Activated naive CD4-positive, alpha-beta T cell treated with anti-CD3 and anti-CD28 coated beads for 36 hours (primary cell): ENCODE measurements around the gene FBXL15. TPM values are rescaled to one million over a fixed set of nuclear protein-coding genes. Genes with fewer than 3 reads are reported as not detected.

Experiments
- CTCF ChIA-PET: fragments of 350-600 bp; sonication (Branson Sonifier 250); formaldehyde crosslinking; loops from one replicate; lab custom pipeline; 2021; ENCODE audit warnings: antibody characterized with exemption; lab: Charles Lee
- DNase-seq: peaks from one replicate; pipeline ENCODE4 v3.0.0-alpha.2; 2020
- H3K27ac Mint-ChIP-seq: one replicate; pipeline ENCODE4 v1.8.0; 2021; ENCODE audit warnings: mild to moderate bottlenecking, mixed read lengths
- H3K27me3 Mint-ChIP-seq: one replicate; pipeline ENCODE4 v1.8.0; 2021; ENCODE audit warnings: low read depth, mixed read lengths
- H3K36me3 Mint-ChIP-seq: one replicate; pipeline ENCODE4 v1.8.0; 2021; ENCODE audit warnings: low read depth, mixed read lengths
- H3K4me1 Mint-ChIP-seq: one replicate; pipeline ENCODE4 v1.8.0; 2021; ENCODE audit warnings: low read depth, mixed read lengths
- H3K4me3 Mint-ChIP-seq: one replicate; pipeline ENCODE4 v1.8.0; 2021; ENCODE audit warnings: mild to moderate bottlenecking, moderate library complexity, mixed read lengths
- H3K9me3 Mint-ChIP-seq: one replicate; pipeline ENCODE4 v1.8.0; 2021; ENCODE audit warnings: mixed read lengths
- intact Hi-C: fragments of 100-400 bp; cut with micrococcal nuclease; formaldehyde crosslinking; loops from one replicate; pipeline ENCODE4 v1.15.1; 2023
- total RNA-seq, 2 experiments: library from RNA; stranded (reverse); gene quantifications; one replicate each; pipeline ENCODE4 v1.2.3, GENCODE V29; 2021

The FBXL15 gene
- total RNA-seq, 2 experiments from 2014 or later, result 9.9 to 10.8 TPM

GRCh38 chr10:102407425-102408130 is 13.1 kb upstream of the FBXL15 start:
- H3K9me3 Mint-ChIP-seq, result no peaks in the 10 kb centered on the region
- intact Hi-C loops, result no loop called here
- no peak for DNase-seq
- H3K36me3 Mint-ChIP-seq, result no peaks in the 10 kb centered on the region
- H3K4me1 Mint-ChIP-seq, result peaks cover 23% of the 10 kb centered on the region
- H3K4me3 Mint-ChIP-seq, result peak overlapping the region; percentile 63
- H3K27ac Mint-ChIP-seq, result no peak overlapping the region
- CTCF ChIA-PET, result interaction anchor here (0.9 to 2.3 kb wide), 5 partner anchors 9 to 15 kb away, joined by 3 to 8 read pairs (median 3); partner anchors contain the start of genes FBXL15 and NFKB2
- H3K27me3 Mint-ChIP-seq, result no peaks in the 10 kb centered on the region

GRCh38 chr10:102408131-102408727 is 12.4 kb upstream of the FBXL15 start:
- Mint-ChIP-seq H3K4me3 (peak overlapping the region; percentile 63), H3K27ac (peak overlapping the region; percentile 32), H3K36me3 (no peaks in the 10 kb centered on the region), H3K27me3 (no peaks in the 10 kb centered on the region), H3K9me3 (no peaks in the 10 kb centered on the region), H3K4me1 (peaks cover 27% of the 10 kb centered on the region)
- no peak for DNase-seq
- CTCF ChIA-PET, result interaction anchor here (0.9 to 1.3 kb wide), 2 partner anchors 9 to 15 kb away, joined by 3 to 4 read pairs; no protein-coding TSS in a partner anchor
- intact Hi-C loops, result no loop called here

GRCh38 chr10:102408728-102409603 is 11.7 kb upstream of the FBXL15 start:
- H3K4me1 Mint-ChIP-seq, result peaks cover 28% of the 10 kb centered on the region
- DNase-seq, result peak; percentile 85
- CTCF ChIA-PET, result interaction anchor here (0.7 to 2.0 kb wide), 8 partner anchors 10 to 177 kb away, joined by 3 to 23 read pairs (median 4); no protein-coding TSS in a partner anchor
- no peaks in the 10 kb centered on the region for H3K27me3 Mint-ChIP-seq
- no peaks in the 10 kb centered on the region for H3K9me3 Mint-ChIP-seq
- intact Hi-C loops, result loop anchor here (1.0 kb wide), 2 partner anchors 12 to 14 kb away; partner anchors contain the start of gene NFKB2
- no peak overlapping the region for H3K27ac Mint-ChIP-seq
- no peaks in the 10 kb centered on the region for H3K36me3 Mint-ChIP-seq
- peak overlapping the region; percentile 74 for H3K4me3 Mint-ChIP-seq

GRCh38 chr10:102409604-102410428 is 10.8 kb upstream of the FBXL15 start:
- Mint-ChIP-seq H3K27me3 (peaks cover 2% of the 10 kb centered on the region), H3K36me3 (no peaks in the 10 kb centered on the region), H3K4me3 (peak overlapping the region; percentile 74), H3K9me3 (no peaks in the 10 kb centered on the region), H3K27ac (peak overlapping the region; percentile 3), H3K4me1 (peaks cover 28% of the 10 kb centered on the region)
- peak; percentile 21 for DNase-seq
- CTCF ChIA-PET, result interaction anchor here (0.7 to 2.0 kb wide), 11 partner anchors 11 to 178 kb away, joined by 3 to 23 read pairs (median 4); partner anchors contain the start of gene FBXL15
- intact Hi-C loops, result loop anchor here (1.0 kb wide), 2 partner anchors 11 to 15 kb away; partner anchors contain the start of gene NFKB2

- H3K36me3 Mint-ChIP-seq, result no peaks in the 10 kb centered on the region
- H3K4me3 Mint-ChIP-seq, result peak overlapping the region; percentile 74
- DNase-seq, result peak; percentile 78
- H3K9me3 Mint-ChIP-seq, result no peaks in the 10 kb centered on the region
- peaks cover 3% of the 10 kb centered on the region for H3K27me3 Mint-ChIP-seq
- CTCF ChIA-PET, result interaction anchor here (1.2 to 2.0 kb wide), 9 partner anchors 10 to 179 kb away, joined by 3 to 23 read pairs (median 4); partner anchors contain the start of gene FBXL15
- peak overlapping the region; percentile 19 for H3K27ac Mint-ChIP-seq
- peaks cover 28% of the 10 kb centered on the region for H3K4me1 Mint-ChIP-seq
- intact Hi-C loops, result no loop called here
Measured at GRCh38 chr10:102410429-102411073, 10.1 kb upstream of the FBXL15 start.

GRCh38 chr10:102411341-102412255 is 9.0 kb upstream of the FBXL15 start:
- no peak overlapping the region for H3K27ac Mint-ChIP-seq
- peaks cover 9% of the 10 kb centered on the region for H3K27me3 Mint-ChIP-seq
- DNase-seq, result no peak
- H3K36me3 Mint-ChIP-seq, result no peaks in the 10 kb centered on the region
- CTCF ChIA-PET, result interaction anchor here (0.6 to 3.2 kb wide), 6 partner anchors 8 to 242 kb away, joined by 3 to 25 read pairs (median 6); partner anchors contain the start of gene FBXL15
- H3K9me3 Mint-ChIP-seq, result no peaks in the 10 kb centered on the region
- peaks cover 28% of the 10 kb centered on the region for H3K4me1 Mint-ChIP-seq
- peak overlapping the region; percentile 74 for H3K4me3 Mint-ChIP-seq
- intact Hi-C loops, result no loop called here

GRCh38 chr10:102412293-102412692 is 8.3 kb upstream of the FBXL15 start:
- intact Hi-C loops, result no loop called here
- H3K27me3 Mint-ChIP-seq, result peaks cover 13% of the 10 kb centered on the region

GRCh38 chr10:102413053-102413705 is 7.5 kb upstream of the FBXL15 start:
- H3K27me3 Mint-ChIP-seq, result peaks cover 19% of the 10 kb centered on the region
- CTCF ChIA-PET, result interaction anchor here (1.0 to 3.2 kb wide), 2 partner anchors 10 to 15 kb away, joined by 8 to 25 read pairs; no protein-coding TSS in a partner anchor
- H3K9me3 Mint-ChIP-seq, result no peaks in the 10 kb centered on the region
- intact Hi-C loops, result no loop called here
- no peak overlapping the region for H3K4me3 Mint-ChIP-seq
- no peaks in the 10 kb centered on the region for H3K36me3 Mint-ChIP-seq
- peaks cover 24% of the 10 kb centered on the region for H3K4me1 Mint-ChIP-seq
- peak; percentile 64 for DNase-seq
- no peak overlapping the region for H3K27ac Mint-ChIP-seq

More at GRCh38 chr10:102412293-102412692, 8.3 kb upstream of the FBXL15 start:
- H3K36me3 Mint-ChIP-seq, result no peaks in the 10 kb centered on the region
- no peak for DNase-seq
- H3K4me3 Mint-ChIP-seq, result no peak overlapping the region
- H3K9me3 Mint-ChIP-seq, result no peaks in the 10 kb centered on the region
- CTCF ChIA-PET, result interaction anchor here (0.6 to 3.2 kb wide), 7 partner anchors 9 to 243 kb away, joined by 3 to 25 read pairs (median 8); partner anchors contain the start of gene FBXL15
- no peak overlapping the region for H3K27ac Mint-ChIP-seq
- peaks cover 28% of the 10 kb centered on the region for H3K4me1 Mint-ChIP-seq

- no peak for DNase-seq
- Mint-ChIP-seq H3K4me1 (peaks cover 23% of the 10 kb centered on the region), H3K4me3 (no peak overlapping the region), H3K27ac (no peak overlapping the region), H3K27me3 (peaks cover 24% of the 10 kb centered on the region), H3K36me3 (no peaks in the 10 kb centered on the region), H3K9me3 (no peaks in the 10 kb centered on the region)
- CTCF ChIA-PET, result interaction anchor here (3.2 kb wide), 1 partner anchor 15 kb away, joined by 25 read pairs; no protein-coding TSS in a partner anchor
- intact Hi-C loops, result no loop called here
Measured at GRCh38 chr10:102413806-102414561, 6.7 kb upstream of the FBXL15 start.
